ENCODE data around the gene GINS2. TPM values are rescaled to one million over a fixed set of nuclear protein-coding genes. Genes with fewer than 3 reads are reported as not detected.

GINS2 gene
- total and polyA plus RNA-seq, 9 donors: 0.23 to 1.6 (median 1.4) TPM

- no peak for DNase-seq
- intact Hi-C loops (cut with DNase I): no loop called here
- H3K27ac ChIP-seq: no peak overlapping the region
- TF ChIP-seq EP300 (IDR thresholded peaks at IDR 0.05): no peak
- TF ChIP-seq CTCF (IDR thresholded peaks at IDR 0.05): no peak
- TF ChIP-seq POLR2A (IDR thresholded peaks at IDR 0.05): no peak
- H3K4me3 ChIP-seq: no peak overlapping the region
- 89 to 90% (median 89%) methylated on average over 5 of the region's 5 CpGs for WGBS, 3 donors
- no peaks in the 10 kb centered on the region for H3K27me3 ChIP-seq
- no peaks in the 10 kb centered on the region for H3K9me3 ChIP-seq
- H3K36me3 ChIP-seq: no peaks in the 10 kb centered on the region
- H3K4me1 ChIP-seq (ENCODE audit: insufficient read depth): no peaks in the 10 kb centered on the region
Observed at GRCh38 chr16:85730186-85730465, 41.4 kb upstream of the GINS2 start.

GRCh38 chr16:85729452-85730185, 40.9 kb upstream of the GINS2 start:
- Histone ChIP-seq H3K27ac (no peak overlapping the region), H3K9me3 (no peaks in the 10 kb centered on the region), H3K4me3 (no peak overlapping the region), H3K27me3 (no peaks in the 10 kb centered on the region), H3K4me1 (ENCODE audit: insufficient read depth) (no peaks in the 10 kb centered on the region), H3K36me3 (no peaks in the 10 kb centered on the region)
- intact Hi-C loops (cut with DNase I): no loop called here
- 77 to 85% (median 84%) methylated on average over 16 of the region's 16 CpGs for WGBS, 3 donors
- DNase-seq: no peak
- no peak for TF ChIP-seq POLR2A (IDR thresholded peaks at IDR 0.05)
- TF ChIP-seq CTCF (IDR thresholded peaks at IDR 0.05): no peak
- TF ChIP-seq EP300 (IDR thresholded peaks at IDR 0.05): no peak

GRCh38 chr16:85728879-85729278, 40.1 kb upstream of the GINS2 start:
- TF ChIP-seq CTCF (IDR thresholded peaks at IDR 0.05): no peak
- no peak for TF ChIP-seq POLR2A (IDR thresholded peaks at IDR 0.05)
- no peak for TF ChIP-seq EP300 (IDR thresholded peaks at IDR 0.05)
- WGBS, 3 donors: 66 to 76% (median 76%) methylated on average over 7 of the region's 7 CpGs
- intact Hi-C loops (cut with DNase I): no loop called here

GRCh38 chr16:85724936-85725335, 36.2 kb upstream of the GINS2 start:
- WGBS, 3 donors: 75 to 83% (median 79%) methylated on average over 12 of the region's 12 CpGs
- no peak for DNase-seq
- H3K4me1 ChIP-seq (ENCODE audit: insufficient read depth): no peaks in the 10 kb centered on the region

More at GRCh38 chr16:85728879-85729278, 40.1 kb upstream of the GINS2 start:
- no peaks in the 10 kb centered on the region for H3K27me3 ChIP-seq
- H3K36me3 ChIP-seq: no peaks in the 10 kb centered on the region
- H3K4me1 ChIP-seq (ENCODE audit: insufficient read depth): no peaks in the 10 kb centered on the region
- DNase-seq: no peak
- no peak overlapping the region for H3K4me3 ChIP-seq
- no peak overlapping the region for H3K27ac ChIP-seq
- no peaks in the 10 kb centered on the region for H3K9me3 ChIP-seq

More at GRCh38 chr16:85724936-85725335, 36.2 kb upstream of the GINS2 start:
- TF ChIP-seq CTCF (IDR thresholded peaks at IDR 0.05): no peak
- no peak for TF ChIP-seq POLR2A (IDR thresholded peaks at IDR 0.05)
- no peak for TF ChIP-seq EP300 (IDR thresholded peaks at IDR 0.05)
- no peaks in the 10 kb centered on the region for H3K27me3 ChIP-seq
- intact Hi-C loops (cut with DNase I): no loop called here
- no peaks in the 10 kb centered on the region for H3K9me3 ChIP-seq
- no peaks in the 10 kb centered on the region for H3K36me3 ChIP-seq
- no peak overlapping the region for H3K4me3 ChIP-seq
- no peak overlapping the region for H3K27ac ChIP-seq

Data from ovary (tissue), 9 donors.